ENCODE measurements around the gene FRRS1L.

Gene FRRS1L

GRCh38 chr9:109100543-109101201 is 66.4 kb downstream of the FRRS1L start:
- DNase-seq: no peak

DNA sequence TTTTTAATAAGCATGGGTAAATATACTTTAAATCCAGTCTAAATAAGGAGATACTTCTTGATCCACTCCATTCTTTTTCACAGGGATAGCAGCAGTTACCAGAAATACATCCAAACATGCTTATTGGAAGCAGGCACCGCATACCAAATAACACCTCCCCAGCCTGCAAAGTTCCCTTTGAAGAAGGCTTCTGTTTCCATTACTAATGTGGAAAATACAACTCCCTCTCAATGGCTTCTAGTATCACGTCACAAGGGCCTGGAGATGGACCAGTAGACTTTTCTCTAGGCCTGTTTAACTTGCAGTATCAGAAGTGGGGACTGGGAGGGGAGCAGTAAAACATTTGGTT is 68.1 kb downstream of the FRRS1L start:
- no peak for DNase-seq

- no peak for DNase-seq
Observed at GRCh38 chr9:109098171-109098959, 68.7 kb downstream of the FRRS1L start.

GRCh38 chr9:109097146-109097545 is 69.9 kb downstream of the FRRS1L start:
- DNase-seq: no peak

- no peak for DNase-seq
Observed at GRCh38 chr9:109095321-109095720, 71.7 kb downstream of the FRRS1L start.

DNA sequence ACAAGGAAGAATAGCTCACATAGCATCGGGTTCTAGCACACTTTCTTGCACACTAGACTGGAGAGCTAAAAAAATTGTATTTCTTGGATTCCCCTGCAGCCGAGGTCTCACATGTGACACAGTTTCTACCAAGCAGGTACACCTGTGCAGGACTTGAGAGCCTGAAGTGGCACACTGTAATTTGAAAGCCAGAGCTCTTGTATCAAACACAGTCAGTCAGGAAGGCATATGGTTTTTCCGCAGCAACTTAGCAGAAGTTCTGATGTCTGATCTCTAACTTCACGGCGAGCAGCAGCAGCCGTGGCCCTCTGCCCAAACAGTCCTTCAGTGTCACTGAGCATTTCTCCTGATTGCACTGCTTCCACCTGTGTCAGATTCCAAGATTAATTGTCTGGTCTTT is 72.8 kb downstream of the FRRS1L start:
- no peak for DNase-seq

- DNase-seq: no peak
Observed at GRCh38 chr9:109092587-109092986, 74.5 kb downstream of the FRRS1L start.

GRCh38 chr9:109092051-109092580 is 74.9 kb downstream of the FRRS1L start:
- DNase-seq: no peak

- no peak for DNase-seq
Observed at GRCh38 chr9:109088221-109088620, 78.8 kb downstream of the FRRS1L start.

- no peak for DNase-seq
Observed at GRCh38 chr9:109087795-109088194, 79.3 kb downstream of the FRRS1L start.

GRCh38 chr9:109086221-109086620 is 80.8 kb downstream of the FRRS1L start:
- DNase-seq: no peak

GRCh38 chr9:109085510-109085909 is 81.5 kb downstream of the FRRS1L start:
- DNase-seq: no peak

DNA sequence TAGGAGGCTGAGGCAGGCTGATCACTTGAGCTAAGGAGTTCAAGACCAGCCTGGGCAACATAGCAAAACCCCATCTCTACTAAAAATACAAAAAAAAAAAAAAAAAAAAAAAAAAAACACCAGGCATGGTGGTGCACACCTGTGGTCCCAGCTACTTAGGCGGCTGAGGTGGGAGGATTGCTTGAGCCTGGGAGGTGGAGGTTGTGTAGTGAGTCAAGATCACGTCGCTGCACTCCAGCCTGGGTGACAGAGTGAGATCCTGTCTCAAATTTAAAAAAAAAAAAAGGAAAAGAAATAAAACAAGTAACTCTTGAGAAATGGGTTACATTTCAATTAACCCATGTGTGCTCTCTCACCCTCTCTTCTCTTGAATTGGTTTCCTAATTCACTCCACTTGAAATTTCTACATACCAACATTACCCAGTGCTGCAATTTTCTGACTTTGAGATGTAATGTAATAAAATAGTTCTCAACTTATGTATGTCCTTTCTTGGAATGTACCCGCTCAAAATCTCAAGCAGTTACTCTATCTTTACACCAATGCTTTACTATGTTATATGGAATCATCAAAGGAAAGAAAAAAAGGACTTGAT is 83.1 kb downstream of the FRRS1L start:
- DNase-seq: no peak

DNA sequence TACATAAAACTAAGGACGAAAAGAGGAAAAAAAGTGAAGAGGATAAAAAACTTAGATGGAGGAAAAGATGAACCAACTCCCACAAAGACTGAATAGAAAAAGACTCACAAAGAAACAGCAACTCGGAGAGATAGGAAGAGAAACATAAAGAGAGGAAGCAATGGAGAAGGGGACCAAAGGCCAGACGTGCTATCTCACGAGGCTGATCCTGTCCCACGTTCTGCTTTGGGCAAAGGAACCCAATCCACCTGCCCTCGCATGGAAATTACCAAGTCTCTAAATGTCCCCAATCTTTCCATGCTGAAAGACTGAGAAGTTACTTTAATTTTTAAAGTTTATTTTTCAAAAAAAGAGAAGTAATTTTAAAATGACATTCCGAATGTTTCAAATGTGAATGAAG is 83.9 kb downstream of the FRRS1L start:
- no peak for DNase-seq

- no peak for DNase-seq
Observed at GRCh38 chr9:109082091-109082620, 84.9 kb downstream of the FRRS1L start.
